GM18868 (cell line): ENCODE results near the gene CCL11.

Experiments used
- ATAC-seq: cut with Tn5 transposase; IDR thresholded peaks from one replicate; pipeline ENCODE4 v1.9.1; 2021; ENCODE audit warnings: mild to moderate bottlenecking, moderate library complexity; ENCODE audit not compliant: unreplicated experiment

Gene CCL11

GRCh38 chr17:34257299-34257985 is 28.1 kb upstream of the CCL11 start:
- no peak for ATAC-seq

GRCh38 chr17:34257986-34258326 is 27.6 kb upstream of the CCL11 start:
- no peak for ATAC-seq

GRCh38 chr17:34259146-34259545 is 26.4 kb upstream of the CCL11 start:
- ATAC-seq, result no peak

GRCh38 chr17:34260861-34261260 is 24.7 kb upstream of the CCL11 start:
- ATAC-seq, result no peak

- no peak for ATAC-seq
Observed at GRCh38 chr17:34261568-34262337, 23.8 kb upstream of the CCL11 start.

GRCh38 chr17:34265711-34266110 is 19.8 kb upstream of the CCL11 start:
- ATAC-seq, result no peak

- ATAC-seq, result no peak
Observed at GRCh38 chr17:34269969-34270368, 15.6 kb upstream of the CCL11 start, which contains the start of gene CCL7. TSS of gene CCL7 (plus strand) at chr17:34270221. CDS start at chr17:34270291, 70 bp downstream.

- ATAC-seq, result no peak
Observed at GRCh38 chr17:34275881-34276280, 9.7 kb upstream of the CCL11 start.

- ATAC-seq, result no peak
Observed at GRCh38 chr17:34276826-34277225, 8.7 kb upstream of the CCL11 start.

- ATAC-seq, result no peak
Observed at GRCh38 chr17:34283571-34283970, 2.0 kb upstream of the CCL11 start.

- ATAC-seq, result no peak
Observed at GRCh38 chr17:34287875-34288274, 2.3 kb downstream of the CCL11 start.

- no peak for ATAC-seq
Observed at GRCh38 chr17:34290586-34290985, 5.0 kb downstream of the CCL11 start.

- ATAC-seq, result no peak
Observed at GRCh38 chr17:34291721-34292348, 6.3 kb downstream of the CCL11 start.

- no peak for ATAC-seq
Observed at GRCh38 chr17:34299027-34299426, 13.5 kb downstream of the CCL11 start.

GRCh38 chr17:34299956-34300577 is 14.5 kb downstream of the CCL11 start:
- ATAC-seq, result no peak

- no peak for ATAC-seq
Observed at GRCh38 chr17:34300652-34301370, 15.3 kb downstream of the CCL11 start.

GRCh38 chr17:34301986-34302385 is 16.4 kb downstream of the CCL11 start:
- ATAC-seq, result no peak

GRCh38 chr17:34302636-34303035 is 17.1 kb downstream of the CCL11 start:
- ATAC-seq, result no peak

GRCh38 chr17:34303606-34304005 is 18.1 kb downstream of the CCL11 start:
- no peak for ATAC-seq

- no peak for ATAC-seq
Observed at GRCh38 chr17:34305061-34305460, 19.5 kb downstream of the CCL11 start.

- no peak for ATAC-seq
Observed at GRCh38 chr17:34305606-34306005, 20.1 kb downstream of the CCL11 start.
